IPS-20b (cell line): Measurements from ENCODE around the gene NAPB.
A peak's percentile ranks its signal among the peaks of the same experiment; 100 is the strongest.
"Not testable (repeated sequence)": the region's sequence is repeated elsewhere in the genome, so short reads cannot be mapped to it uniquely, and the experiment has no call there.

Experiments used
- H3K27ac ChIP-seq: one replicate; pipeline ENCODE4 v1.5.1; 2013; ENCODE audit warnings: low read length
- H3K27me3 ChIP-seq: 2 replicates; pipeline ENCODE4 v1.6.1; 2013; ENCODE audit warnings: mild to moderate bottlenecking, low read length, inconsistent platforms; ENCODE audit not compliant: insufficient read depth
- H3K36me3 ChIP-seq: 2 replicates; pipeline ENCODE4 v1.6.1; 2013; ENCODE audit warnings: low read depth, mild to moderate bottlenecking, inconsistent platforms, low read length, moderate library complexity; ENCODE audit not compliant: insufficient read depth
- H3K4me1 ChIP-seq: 2 replicates; pipeline ENCODE4 v1.6.1; 2013; ENCODE audit warnings: mild to moderate bottlenecking, control low read depth, inconsistent platforms, low read length, moderate library complexity; ENCODE audit not compliant: insufficient read depth
- H3K4me3 ChIP-seq: 2 replicates; pipeline ENCODE4 v1.5.1; 2013; ENCODE audit warnings: mild to moderate bottlenecking, low read length, inconsistent platforms
- H3K9ac ChIP-seq: 2 replicates; pipeline ENCODE4 v1.6.1; 2013; ENCODE audit warnings: low read depth, mild to moderate bottlenecking, inconsistent platforms, low read length, moderate library complexity
- H3K9me3 ChIP-seq: 2 replicates; pipeline ENCODE4 v1.6.1; 2013; ENCODE audit warnings: mild to moderate bottlenecking, low read depth, low read length, inconsistent platforms; ENCODE audit not compliant: insufficient read depth

The NAPB gene

DNA sequence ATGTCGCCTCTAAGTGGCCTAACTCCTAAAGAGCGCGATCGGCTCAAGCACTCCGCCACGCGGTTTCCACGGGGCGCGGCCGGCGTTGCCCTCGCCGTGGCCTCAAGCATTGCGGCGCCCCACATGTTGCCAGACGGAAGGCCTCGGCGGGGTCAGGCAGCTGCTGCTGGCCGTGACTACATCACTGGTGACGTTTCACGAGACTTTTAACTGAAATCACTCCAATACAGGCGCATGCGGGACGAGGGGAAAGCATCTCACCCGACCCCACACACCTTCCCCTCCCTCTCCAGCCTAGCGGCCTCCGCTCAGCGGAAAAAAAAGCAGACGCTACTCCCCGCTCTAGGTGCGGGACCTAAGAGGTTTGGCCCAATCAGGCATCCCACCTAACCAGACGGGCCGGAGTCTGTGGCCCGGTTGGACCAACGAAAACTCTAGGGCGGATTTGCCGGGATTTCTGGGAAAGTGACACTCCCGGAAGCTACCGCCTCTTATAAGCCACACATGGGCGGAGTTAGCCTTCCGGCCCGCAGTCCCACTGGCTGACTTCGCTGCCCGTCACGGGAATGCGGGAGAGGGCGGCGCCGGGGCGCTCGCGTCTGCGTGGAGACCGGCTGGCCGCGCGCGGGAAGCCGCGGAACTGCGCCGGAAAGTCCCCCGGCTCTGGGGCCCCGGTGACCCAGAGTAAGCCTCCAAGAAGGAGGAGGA lies 70.9 kb downstream of the NAPB start, which contains the start of gene NXT1:
TSS of gene NXT1 (plus strand) at position 596 of the 708 bp plus-strand sequence. CDS start 3,251 bp downstream, outside the sequence.
- H3K27ac ChIP-seq = peak within 1 kb of the TSS; percentile 72
- peaks cover 18% of the 10 kb centered on the region for H3K36me3 ChIP-seq
- H3K9ac ChIP-seq = peak within 1 kb of the TSS; percentile 91; the same call in 1 of the 2 replicates
- peak within 1 kb of the TSS; percentile 96 for H3K4me3 ChIP-seq
- H3K9me3 ChIP-seq = no peaks in the 10 kb centered on the region
- no peaks in the 10 kb centered on the region for H3K27me3 ChIP-seq
- H3K4me1 ChIP-seq = peaks cover 15% of the 10 kb centered on the region; the same call in 1 of the 2 replicates

DNA sequence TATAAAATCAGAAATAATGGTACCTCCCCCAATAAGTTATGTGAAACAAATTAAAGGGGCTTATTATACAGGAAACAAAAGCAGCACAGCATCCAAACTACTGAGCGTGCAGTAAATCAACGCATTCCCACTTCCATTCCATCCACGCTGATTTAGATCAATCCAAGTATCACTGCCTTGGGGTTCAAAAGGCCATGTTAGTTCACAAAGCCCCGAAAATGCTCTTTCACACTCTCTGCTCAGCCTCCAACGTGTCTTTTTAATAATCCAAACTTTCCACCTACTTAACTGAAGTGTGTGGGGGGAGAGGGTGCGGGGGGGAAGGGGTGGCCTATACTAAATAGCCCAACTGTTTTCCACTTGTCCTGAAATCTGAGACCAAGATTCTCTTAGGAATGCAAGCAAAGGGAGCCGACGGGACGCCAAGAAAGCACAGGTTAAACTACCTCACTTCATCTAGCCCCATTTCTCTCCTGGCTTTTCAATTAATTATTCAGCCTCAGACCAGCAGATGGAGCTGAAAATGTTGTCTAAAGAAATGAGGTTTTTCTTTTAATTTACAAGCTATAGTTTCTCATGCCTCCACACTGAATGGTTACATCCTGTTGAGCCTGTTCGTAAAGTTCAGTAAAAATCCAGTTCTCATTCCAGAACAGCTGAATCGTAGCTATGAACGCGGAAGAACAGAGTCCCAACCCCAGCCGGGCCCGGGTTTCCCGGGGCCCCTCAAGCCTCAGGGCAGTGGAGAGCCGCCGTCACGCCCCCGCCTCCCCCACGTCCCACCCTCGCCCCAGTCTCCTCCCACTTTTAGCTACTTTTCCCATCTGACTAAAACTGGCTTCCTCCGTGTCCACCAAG lies 71.7 kb downstream of the NAPB start:
- H3K9ac ChIP-seq = peak overlapping the region; percentile 91; the same call in 1 of the 2 replicates
- H3K36me3 ChIP-seq = peaks cover 10% of the 10 kb centered on the region
- peak overlapping the region; percentile 96 for H3K4me3 ChIP-seq
- peak overlapping the region; percentile 72 for H3K27ac ChIP-seq
- no peaks in the 10 kb centered on the region for H3K27me3 ChIP-seq
- peaks cover 15% of the 10 kb centered on the region; the same call in 1 of the 2 replicates for H3K4me1 ChIP-seq
- no peaks in the 10 kb centered on the region for H3K9me3 ChIP-seq

DNA sequence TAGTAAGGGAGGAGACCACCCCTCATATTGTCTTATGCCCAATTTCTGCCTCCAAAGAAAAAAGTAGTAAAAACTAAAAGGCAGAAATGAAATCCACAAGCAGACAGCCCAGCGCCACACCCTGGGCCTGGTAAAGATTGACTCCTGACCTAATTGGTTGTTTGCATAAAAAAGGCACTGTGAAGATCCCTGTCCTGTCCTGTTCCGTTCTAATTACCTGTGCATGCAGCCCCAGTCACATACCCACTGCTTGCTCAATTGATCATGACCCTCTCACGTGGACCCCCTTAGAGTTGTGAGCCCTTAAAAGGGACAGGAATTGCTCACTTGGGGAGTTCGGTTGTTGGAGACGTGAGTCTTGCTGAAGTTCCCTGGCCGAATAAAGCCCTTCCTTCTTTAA lies 72.8 kb downstream of the NAPB start:
- H3K27ac ChIP-seq, H3K36me3 ChIP-seq, H3K27me3 ChIP-seq, H3K9me3 ChIP-seq: not testable (repeated sequence)
- peak overlapping the region; percentile 91; the same call in 1 of the 2 replicates for H3K9ac ChIP-seq
- H3K4me3 ChIP-seq = peak overlapping the region; percentile 96; the same call in 1 of the 2 replicates
- H3K4me1 ChIP-seq = peaks cover 15% of the 10 kb centered on the region; the same call in 1 of the 2 replicates

DNA sequence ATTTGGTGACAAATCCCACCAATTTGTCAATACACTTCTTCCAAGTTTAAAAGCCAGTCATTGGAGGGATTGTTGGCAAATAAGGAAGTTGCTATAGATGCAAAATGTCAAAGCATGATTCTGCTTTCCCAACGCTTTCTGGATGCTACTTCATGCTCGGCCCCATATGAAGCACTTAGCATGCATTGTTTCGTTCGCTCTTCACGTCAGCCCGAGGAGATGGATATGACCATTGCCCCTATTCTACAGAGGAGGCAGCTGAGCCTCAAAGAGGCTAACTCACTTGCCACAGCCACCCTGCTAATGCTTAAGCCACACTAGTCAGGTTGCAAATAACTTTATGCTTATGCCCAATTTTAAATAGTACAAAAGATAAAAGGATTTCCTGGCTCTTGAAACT lies 73.5 kb downstream of the NAPB start:
- H3K9ac ChIP-seq = no peak overlapping the region
- no peaks in the 10 kb centered on the region for H3K27me3 ChIP-seq
- no peaks in the 10 kb centered on the region for H3K36me3 ChIP-seq
- no peaks in the 10 kb centered on the region for H3K9me3 ChIP-seq
- peaks cover 15% of the 10 kb centered on the region; the same call in 1 of the 2 replicates for H3K4me1 ChIP-seq
- H3K27ac ChIP-seq = no peak overlapping the region
- no peak overlapping the region for H3K4me3 ChIP-seq

DNA sequence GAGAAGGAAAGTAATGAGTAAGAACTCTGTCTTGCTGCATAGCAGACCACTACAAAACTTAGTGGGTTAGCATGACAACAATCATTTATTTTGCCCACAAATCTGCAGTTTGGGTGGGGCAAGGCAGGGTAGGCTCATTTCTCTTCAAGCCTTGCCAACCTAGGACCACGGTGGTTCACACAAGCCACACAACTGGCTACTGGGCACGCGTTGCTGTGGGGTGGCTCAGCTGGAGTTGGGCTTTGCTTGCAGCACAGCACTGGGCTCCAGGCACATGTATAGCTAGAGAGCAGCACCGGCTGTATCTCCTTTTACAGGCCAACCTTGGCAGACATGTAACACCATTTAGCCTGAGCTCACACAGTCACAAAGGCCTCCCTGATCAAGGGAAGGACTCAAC lies 75.3 kb downstream of the NAPB start:
- Histone ChIP-seq H3K9me3 (no peaks in the 10 kb centered on the region), H3K9ac (no peak overlapping the region), H3K27ac (no peak overlapping the region), H3K4me1 (peaks cover 13% of the 10 kb centered on the region; the same call in 1 of the 2 replicates), H3K4me3 (no peak overlapping the region), H3K36me3 (no peaks in the 10 kb centered on the region), H3K27me3 (no peaks in the 10 kb centered on the region; the same call in 1 of the 2 replicates)

DNA sequence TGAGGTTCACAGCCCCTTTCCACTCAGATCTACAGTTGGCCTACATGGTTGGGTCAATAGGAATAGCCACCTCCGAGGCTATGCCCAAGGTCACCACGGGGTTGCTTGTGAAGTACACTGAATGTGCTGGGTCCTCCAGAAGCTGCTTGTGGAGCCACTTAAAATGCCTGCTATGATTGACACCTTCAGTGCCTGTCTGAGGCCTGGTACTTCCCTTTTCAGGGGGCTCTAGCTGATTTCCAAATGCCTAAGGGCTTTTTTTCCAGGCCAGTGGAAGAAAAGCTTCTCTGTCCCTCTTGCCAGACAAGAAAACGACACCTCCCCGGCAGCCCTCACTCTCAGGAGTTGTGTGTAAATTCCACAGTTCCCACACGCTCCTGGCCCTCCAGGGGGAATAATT lies 77.0 kb downstream of the NAPB start:
- peaks cover 11% of the 10 kb centered on the region; the same call in 1 of the 2 replicates for H3K4me1 ChIP-seq
- H3K9me3 ChIP-seq = no peaks in the 10 kb centered on the region
- no peak overlapping the region for H3K4me3 ChIP-seq
- H3K9ac ChIP-seq = no peak overlapping the region
- H3K36me3 ChIP-seq = no peaks in the 10 kb centered on the region
- H3K27ac ChIP-seq = no peak overlapping the region
- no peaks in the 10 kb centered on the region; the same call in 1 of the 2 replicates for H3K27me3 ChIP-seq

DNA sequence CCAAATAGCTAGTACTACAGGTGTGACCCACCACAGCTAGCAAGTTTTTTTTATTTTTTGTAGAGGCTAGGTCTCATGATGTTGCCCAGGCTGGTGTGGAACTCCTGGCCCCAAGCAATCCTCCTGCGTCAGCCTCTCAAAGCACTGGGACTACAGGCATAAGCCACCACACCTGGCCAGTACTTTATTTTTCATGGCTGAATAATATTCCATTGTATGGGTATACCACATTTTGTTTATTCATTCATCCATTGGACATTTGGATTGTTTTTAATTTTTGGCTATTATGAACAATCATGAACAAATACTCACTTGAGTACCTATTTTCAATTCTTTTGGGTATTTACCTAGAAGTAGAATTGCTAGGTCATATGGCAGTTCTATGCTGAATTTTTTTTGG lies 77.7 kb downstream of the NAPB start:
- Histone ChIP-seq H3K4me3 (no peak overlapping the region), H3K27me3 (no peaks in the 10 kb centered on the region; the same call in 1 of the 2 replicates), H3K36me3 (no peaks in the 10 kb centered on the region), H3K9me3 (no peaks in the 10 kb centered on the region), H3K9ac (no peak overlapping the region), H3K27ac (no peak overlapping the region), H3K4me1 (peaks cover 4% of the 10 kb centered on the region; the same call in 1 of the 2 replicates)

DNA sequence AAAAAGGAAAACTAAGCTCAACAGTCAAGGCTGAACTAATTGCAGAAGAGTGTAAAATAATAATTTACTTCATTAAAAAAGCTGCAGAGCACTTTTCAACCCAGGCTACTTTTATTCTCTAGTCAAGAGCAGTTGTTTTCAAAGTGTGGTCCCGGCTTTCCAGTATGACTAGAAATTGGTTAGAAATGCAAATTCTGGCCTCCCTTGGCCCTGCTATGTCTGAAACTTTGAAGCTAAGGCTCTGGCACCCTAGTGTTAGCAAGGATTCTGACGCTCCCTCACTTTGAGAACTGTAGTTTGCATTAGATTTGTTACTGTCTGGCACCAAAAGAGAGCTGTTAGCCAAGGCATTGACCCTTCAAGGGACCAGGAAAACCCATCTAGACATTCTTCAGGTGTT lies 80.2 kb downstream of the NAPB start:
- Histone ChIP-seq H3K36me3 (no peaks in the 10 kb centered on the region), H3K9me3 (no peaks in the 10 kb centered on the region), H3K4me1 (no peaks in the 10 kb centered on the region), H3K4me3 (no peak overlapping the region), H3K27me3 (no peaks in the 10 kb centered on the region; the same call in 1 of the 2 replicates), H3K9ac (no peak overlapping the region), H3K27ac (no peak overlapping the region)

DNA sequence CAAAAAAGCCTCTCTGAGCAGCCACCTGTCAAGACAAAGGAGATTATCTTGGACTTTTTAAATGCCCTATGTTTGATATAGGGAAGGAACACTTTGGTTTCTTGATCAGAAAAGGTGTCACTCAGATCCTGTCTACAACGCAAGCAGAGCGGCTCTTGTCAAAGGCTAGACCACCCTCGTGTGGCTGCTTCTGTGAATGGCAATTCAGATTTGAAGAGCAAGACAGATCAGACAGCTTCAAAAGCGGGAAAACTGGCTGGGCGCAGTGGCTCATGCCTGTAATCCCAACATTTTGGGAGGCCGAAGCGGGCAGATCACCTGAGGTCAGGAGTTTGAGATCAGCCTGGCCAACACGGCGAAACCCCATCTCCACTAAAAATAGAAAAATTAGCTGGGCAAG lies 80.8 kb downstream of the NAPB start:
- no peak overlapping the region for H3K4me3 ChIP-seq
- no peaks in the 10 kb centered on the region for H3K4me1 ChIP-seq
- no peak overlapping the region for H3K9ac ChIP-seq
- H3K27ac ChIP-seq = no peak overlapping the region
- H3K36me3 ChIP-seq = no peaks in the 10 kb centered on the region
- H3K9me3 ChIP-seq = no peaks in the 10 kb centered on the region
- no peaks in the 10 kb centered on the region; the same call in 1 of the 2 replicates for H3K27me3 ChIP-seq

DNA sequence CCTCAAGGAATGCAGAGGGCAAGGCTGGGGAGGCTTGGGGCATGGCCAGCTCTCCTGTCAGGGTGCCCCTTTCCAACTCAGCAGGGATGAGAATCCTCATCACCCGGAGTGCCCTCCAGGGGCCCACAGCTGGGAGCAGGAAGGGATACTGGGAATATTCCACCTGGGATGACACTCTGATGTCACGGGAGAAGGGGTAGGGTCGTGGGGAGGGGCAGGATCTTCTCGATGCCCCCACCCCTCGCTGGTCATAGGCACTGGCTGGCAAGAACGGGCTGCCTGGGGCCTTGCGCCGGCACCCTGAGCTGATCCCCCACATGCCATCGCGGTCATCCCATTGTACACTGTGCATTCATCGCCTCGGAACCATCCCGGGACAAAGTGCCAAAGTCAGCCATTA lies 81.3 kb downstream of the NAPB start:
- Histone ChIP-seq H3K36me3 (no peaks in the 10 kb centered on the region), H3K9me3 (no peaks in the 10 kb centered on the region), H3K27me3 (no peaks in the 10 kb centered on the region; the same call in 1 of the 2 replicates), H3K4me3 (no peak overlapping the region), H3K4me1 (no peaks in the 10 kb centered on the region), H3K27ac (no peak overlapping the region), H3K9ac (no peak overlapping the region)

DNA sequence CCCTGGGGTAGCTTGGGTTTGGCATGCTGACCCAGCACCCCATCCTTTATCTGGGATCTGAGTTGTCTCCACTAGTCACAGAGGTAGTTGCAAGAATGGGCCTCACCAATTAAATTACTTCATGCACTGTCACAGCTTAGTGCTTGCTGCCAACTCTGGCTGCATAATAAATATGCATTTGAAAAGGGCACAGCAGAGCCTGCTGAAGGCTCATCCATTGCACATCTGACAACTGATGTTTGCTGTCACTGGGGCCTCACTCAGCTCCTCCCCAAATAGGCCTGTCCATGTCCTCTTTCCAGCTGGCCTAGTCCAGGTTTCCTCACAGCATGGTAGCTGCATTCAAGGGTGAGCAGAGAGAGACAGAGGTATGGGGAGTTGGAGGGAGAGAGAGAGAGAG lies 84.0 kb downstream of the NAPB start:
- H3K4me3 ChIP-seq = no peak overlapping the region
- no peaks in the 10 kb centered on the region; the same call in 1 of the 2 replicates for H3K27me3 ChIP-seq
- no peaks in the 10 kb centered on the region for H3K9me3 ChIP-seq
- H3K36me3 ChIP-seq = no peaks in the 10 kb centered on the region
- no peak overlapping the region for H3K27ac ChIP-seq
- no peaks in the 10 kb centered on the region for H3K4me1 ChIP-seq
- no peak overlapping the region for H3K9ac ChIP-seq
